HK-2 (cell line): ENCODE measurements around the gene HPF1.
"Not testable (repeated sequence)": the region's sequence is repeated elsewhere in the genome, so short reads cannot be mapped to it uniquely, and the experiment has no call there.

Source experiments
- DNase-seq: peaks from one replicate; pipeline ENCODE4 v3.0.0-alpha.2; 2018; ENCODE audit not compliant: unreplicated experiment

HPF1 gene

DNA sequence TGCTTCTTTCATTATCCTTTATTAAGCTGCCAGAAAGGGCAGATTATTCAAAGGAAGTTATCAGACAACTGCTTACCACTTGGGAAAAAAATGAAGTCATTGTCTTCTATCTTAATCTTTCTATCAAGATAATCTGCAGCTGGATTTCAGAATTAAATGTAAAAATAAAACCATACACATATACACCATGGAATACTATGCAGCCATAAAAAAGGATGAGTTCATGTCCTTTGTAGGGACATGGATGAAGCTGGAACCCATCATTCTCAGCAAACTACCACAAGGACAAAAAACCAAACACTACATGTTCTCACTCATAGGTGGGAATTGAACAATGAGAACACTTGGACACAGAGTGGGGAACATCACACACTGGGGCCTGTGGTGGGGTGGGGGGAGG is 19.1 kb downstream of the HPF1 start:
- not testable (repeated sequence) for DNase-seq

- DNase-seq, result no peak
Observed at GRCh38 chr4:169730564-169730963, 27.2 kb downstream of the HPF1 start.

GRCh38 chr4:169727616-169728015 is 30.1 kb downstream of the HPF1 start:
- no peak for DNase-seq

DNA sequence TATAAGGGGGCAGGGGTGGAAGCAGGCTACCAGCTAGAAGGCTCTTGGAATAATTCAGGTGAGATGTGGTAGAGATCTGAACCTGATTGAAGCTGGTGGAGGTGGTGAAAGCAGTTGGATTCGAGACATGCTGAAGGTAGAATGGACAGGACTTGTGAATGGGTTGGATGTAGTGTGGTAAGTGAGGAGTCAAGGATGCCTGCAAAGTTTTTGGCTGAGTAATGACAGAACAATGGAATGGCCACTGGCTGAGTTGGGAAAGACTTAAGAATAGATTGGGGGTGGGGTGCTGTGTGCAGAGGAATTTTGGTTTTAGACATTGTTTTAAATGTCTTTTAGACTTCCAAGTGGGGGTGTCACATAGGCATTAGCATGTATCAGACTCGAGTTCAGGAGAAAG is 33.5 kb downstream of the HPF1 start:
- no peak for DNase-seq

DNA sequence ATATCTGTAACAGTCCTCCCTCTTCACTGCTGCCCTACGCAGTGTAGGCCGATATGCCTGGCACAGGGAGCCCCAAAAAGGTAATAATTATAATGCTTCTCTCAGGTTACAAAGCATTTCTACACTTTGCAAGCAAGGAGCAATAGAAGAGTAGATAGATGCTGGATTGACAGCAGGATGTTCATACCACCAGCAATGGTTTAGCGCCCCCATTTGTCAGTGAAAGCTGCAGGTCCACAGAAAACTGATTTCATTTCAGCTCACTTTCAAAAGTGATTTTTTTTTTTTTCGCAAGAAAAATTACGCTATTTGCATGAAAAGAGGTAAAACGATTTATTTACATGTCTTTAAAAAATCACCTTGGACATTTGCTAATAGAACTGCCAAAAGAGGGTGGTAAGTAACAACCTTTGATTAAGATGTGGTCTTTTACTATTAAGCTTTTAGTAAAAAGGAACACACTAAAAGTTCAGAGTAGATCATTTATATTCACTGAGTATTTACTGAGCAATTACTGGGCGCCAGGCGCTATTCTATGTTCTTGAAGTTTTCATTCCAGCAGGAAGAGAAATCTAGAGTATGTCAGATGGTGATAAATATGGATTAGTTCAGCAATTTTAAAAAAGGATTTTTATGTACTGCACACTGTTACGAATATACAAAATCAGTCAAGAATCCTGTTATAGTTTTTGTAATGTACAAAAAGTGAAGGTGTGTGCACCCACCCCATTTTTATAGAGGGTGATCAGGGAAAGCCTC is 34.4 kb downstream of the HPF1 start:
- no peak for DNase-seq

- no peak for DNase-seq
Observed at GRCh38 chr4:169720529-169720928, 37.2 kb downstream of the HPF1 start.

- no peak for DNase-seq
Observed at GRCh38 chr4:169716677-169717076, 41.1 kb downstream of the HPF1 start.

- no peak for DNase-seq
Observed at GRCh38 chr4:169715826-169716225, 41.9 kb downstream of the HPF1 start.

DNA sequence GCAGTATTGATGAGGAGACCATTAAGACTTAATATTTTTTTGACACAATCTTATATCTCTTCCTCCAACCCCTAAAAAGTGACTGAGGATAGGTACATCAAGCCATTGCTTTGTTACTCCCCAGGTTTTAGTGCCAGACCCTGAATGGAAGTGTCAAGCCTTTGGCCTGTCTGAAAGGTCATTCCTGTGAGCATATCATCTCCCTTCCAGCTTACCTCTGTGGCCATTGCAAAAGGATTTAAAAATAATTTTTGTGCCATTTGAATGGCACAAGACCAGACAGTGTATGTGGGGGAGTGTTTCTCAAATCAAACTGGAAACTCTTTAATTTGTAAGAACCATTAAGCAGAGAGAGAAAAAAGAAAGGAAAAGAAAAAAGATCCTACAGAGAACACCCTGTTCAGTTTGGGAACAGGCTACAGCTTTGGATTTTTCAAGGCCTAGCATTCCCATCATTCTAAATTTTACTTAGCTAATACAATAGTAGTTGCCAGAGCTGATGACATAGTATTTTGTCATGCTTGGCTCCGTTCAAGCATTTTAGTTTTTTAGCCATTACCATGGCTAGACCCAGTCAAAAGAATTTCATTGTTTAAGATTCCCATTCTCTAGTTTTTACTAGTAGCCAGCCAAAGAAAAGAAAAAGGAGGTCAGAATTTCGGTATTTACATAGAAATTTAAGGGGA is 49.6 kb downstream of the HPF1 start:
- no peak for DNase-seq

- no peak for DNase-seq
Observed at GRCh38 chr4:169698331-169698730, 59.4 kb downstream of the HPF1 start.

GRCh38 chr4:169690787-169691186 is 67.0 kb downstream of the HPF1 start:
- no peak for DNase-seq

- DNase-seq, result no peak
Observed at GRCh38 chr4:169689681-169690080, 68.1 kb downstream of the HPF1 start.

GRCh38 chr4:169682372-169683047 is 75.2 kb downstream of the HPF1 start:
- no peak for DNase-seq
